Activated CD8-positive, alpha-beta memory T cell treated with anti-CD3 and anti-CD28 coated beads, Interleukin-2, amount 50 U/mL, for 24 hours (primary cell): ENCODE data around the gene CD300C.
"Not testable (repeated sequence)": the region's sequence is repeated elsewhere in the genome, so short reads cannot be mapped to it uniquely, and the experiment has no call there.

Experiments
- DNase-seq: peaks from one replicate; pipeline ENCODE4 v3.0.0-alpha.2; 2020; ENCODE audit errors: extremely low read depth

The CD300C gene

GRCh38 chr17:74531231-74531761 lies 14.6 kb downstream of the CD300C start, which contains the start of gene CD300LB:
TSS of gene CD300LB (minus strand) at chr17:74531475. CDS start at chr17:74531350, 125 bp downstream.
- no peak for DNase-seq

GRCh38 chr17:74530831-74531150 lies 15.1 kb downstream of the CD300C start:
- DNase-seq: no peak

- no peak for DNase-seq
Observed at GRCh38 chr17:74529243-74529642, 16.7 kb downstream of the CD300C start.

DNA sequence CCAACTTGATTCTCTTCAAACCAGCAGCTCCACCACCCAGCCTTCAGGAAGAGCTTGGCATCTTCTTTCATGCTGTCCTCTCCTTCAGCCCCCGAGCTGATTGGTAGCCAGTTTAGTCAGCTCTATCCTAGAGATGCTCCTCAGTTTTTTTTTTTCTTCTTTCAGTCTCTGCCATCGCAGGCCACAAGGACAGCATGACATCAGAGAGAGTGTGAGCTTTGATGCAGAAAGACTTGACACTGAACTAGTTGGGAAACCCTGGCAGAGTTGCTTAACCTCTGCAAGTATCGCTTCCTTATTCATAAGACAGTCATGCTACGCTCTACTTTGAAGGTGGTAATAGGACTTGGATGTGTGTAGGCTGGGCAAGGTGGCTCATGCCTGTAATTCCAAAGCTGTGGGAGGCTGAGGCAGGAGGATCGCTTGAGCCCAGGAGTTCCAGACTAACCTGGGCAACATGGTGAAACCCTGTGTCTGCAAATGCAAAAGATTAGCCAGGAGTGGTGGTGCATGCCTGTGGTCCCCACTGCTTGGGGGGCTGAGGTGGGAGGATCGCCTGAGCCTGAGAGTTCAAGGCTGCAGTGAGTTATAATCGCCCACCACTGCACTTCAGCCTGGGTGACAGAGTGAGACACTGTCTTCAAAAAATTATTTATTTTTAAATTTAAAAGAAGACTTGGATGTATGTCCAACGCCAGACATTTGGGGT lies 17.3 kb downstream of the CD300C start:
- DNase-seq: no peak

DNA sequence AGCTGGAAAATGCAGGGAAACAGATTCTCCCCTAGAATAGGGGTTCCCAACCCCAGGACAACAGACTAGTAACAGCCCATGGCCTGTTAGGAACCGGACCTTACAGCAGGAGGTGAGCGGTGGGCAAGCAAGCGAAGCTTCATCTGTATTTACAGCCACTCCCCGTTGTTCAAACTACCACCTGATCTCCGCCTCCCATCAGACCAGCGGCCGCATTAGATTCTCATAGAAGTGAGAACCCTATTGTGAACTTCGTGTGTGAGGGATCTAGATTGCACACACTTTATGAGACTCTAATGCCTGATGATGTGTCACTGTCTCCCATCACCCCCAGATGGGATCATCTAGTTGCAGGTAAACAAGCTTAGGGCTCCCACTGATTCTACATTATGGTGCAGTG lies 18.2 kb downstream of the CD300C start:
- no peak for DNase-seq

DNA sequence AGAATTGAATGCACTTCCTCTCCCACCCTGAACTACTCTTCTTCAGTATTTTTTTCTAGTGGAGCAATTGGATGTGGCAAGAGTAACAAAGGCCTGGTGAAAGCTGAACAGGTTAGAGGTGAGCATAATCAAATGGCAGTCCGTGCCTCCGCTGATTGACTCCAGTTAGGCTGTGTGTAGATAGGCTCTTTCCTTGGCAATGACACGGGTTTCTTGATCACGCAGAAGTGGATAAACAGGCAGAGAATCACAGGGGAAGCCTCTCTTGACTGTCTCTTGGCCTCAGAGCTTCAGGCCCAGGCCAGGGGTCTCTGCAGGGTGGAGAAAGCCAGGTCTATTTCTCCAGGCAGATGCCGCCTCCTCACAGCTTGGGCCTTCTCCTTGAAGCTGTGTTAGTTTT lies 18.8 kb downstream of the CD300C start:
- no peak for DNase-seq

DNA sequence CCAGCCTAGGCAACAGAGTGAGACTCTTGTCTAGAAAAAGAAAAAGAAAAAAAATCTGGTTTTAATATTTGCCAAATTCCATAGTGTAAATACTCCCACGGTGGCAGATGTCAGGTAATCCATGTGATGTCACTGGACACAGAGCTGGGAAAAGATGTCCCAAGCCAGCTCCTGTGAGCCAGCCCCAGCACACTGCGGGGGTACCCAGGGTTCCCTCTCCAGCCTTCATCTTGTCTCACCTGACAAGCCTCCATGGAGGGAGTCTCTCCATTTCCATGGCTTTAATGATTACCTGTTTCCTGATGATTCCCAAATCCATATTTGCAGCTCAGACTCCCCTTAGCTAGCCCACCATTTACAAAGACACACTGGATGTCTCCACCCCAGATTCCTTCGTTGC lies 19.2 kb downstream of the CD300C start:
- DNase-seq: no peak

GRCh38 chr17:74525781-74526288 lies 20.1 kb downstream of the CD300C start:
- no peak for DNase-seq

- DNase-seq: no peak
Observed at GRCh38 chr17:74525465-74525725, 20.5 kb downstream of the CD300C start.

- DNase-seq: no peak
Observed at GRCh38 chr17:74524653-74525464, 21.1 kb downstream of the CD300C start.

GRCh38 chr17:74523308-74523707 lies 22.6 kb downstream of the CD300C start:
- no peak for DNase-seq

GRCh38 chr17:74522381-74523105 lies 23.4 kb downstream of the CD300C start:
- DNase-seq: no peak

GRCh38 chr17:74521701-74522201 lies 24.2 kb downstream of the CD300C start:
- no peak for DNase-seq

GRCh38 chr17:74520790-74521480 lies 25.0 kb downstream of the CD300C start:
- DNase-seq: no peak

DNA sequence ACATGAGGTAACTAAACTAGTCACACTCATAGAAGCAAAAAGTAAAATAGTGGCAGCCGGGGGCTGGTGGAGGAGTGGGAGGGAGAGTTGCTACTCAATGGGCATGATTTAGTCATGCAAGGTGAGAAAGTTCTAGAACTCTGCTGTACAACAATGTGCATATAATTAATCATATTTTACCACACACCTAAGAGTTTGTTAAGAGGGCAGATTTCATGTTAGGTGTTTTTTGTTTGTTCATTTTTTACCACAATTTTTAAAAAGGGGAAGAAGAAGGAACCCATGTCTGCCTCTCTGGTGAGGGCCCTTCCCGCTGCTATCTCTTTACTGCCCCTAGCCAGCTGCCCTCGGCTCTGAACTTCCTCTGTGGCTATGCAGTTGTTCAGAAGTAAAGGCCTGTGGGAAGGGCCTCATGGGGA lies 25.9 kb downstream of the CD300C start:
- no peak for DNase-seq

- not testable (repeated sequence) for DNase-seq
Observed at GRCh38 chr17:74518413-74518981, 27.4 kb downstream of the CD300C start.

GRCh38 chr17:74516561-74517328 lies 29.2 kb downstream of the CD300C start:
- no peak for DNase-seq

DNA sequence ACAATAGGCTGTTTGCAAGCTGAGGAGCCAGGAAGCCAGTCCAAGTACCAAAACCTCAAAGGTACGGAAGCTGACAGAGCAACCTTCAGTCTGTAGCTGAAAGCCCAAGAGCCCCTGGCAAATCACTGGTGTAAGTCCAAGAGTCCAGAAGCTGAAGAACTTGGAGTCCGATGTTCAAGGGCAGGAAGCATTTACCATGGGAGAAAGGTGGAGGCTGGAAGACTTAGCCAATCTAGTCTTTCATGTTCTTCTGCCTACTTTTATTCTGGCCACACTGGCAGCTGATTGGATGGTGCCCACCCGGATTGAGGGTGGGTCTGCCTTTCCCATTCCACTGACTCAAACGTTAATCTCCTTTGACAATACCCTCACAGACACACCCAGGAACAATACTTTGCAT lies 30.0 kb downstream of the CD300C start:
- DNase-seq: no peak

GRCh38 chr17:74514632-74515334 lies 31.1 kb downstream of the CD300C start:
- DNase-seq: no peak
